SH-SY5Y (cell line): ENCODE results near the gene MBP.

Source experiments
- GATA2 ChIP-seq: IDR thresholded peaks from 2 replicates; pipeline ENCODE4 v1.6.1; 2011; ENCODE audit warnings: mild to moderate bottlenecking, low read depth, low read length
- GATA3 ChIP-seq: IDR thresholded peaks from 2 replicates; pipeline ENCODE4 v1.6.1; 2011; ENCODE audit warnings: low read depth, mild to moderate bottlenecking, low read length, moderate library complexity

DNA sequence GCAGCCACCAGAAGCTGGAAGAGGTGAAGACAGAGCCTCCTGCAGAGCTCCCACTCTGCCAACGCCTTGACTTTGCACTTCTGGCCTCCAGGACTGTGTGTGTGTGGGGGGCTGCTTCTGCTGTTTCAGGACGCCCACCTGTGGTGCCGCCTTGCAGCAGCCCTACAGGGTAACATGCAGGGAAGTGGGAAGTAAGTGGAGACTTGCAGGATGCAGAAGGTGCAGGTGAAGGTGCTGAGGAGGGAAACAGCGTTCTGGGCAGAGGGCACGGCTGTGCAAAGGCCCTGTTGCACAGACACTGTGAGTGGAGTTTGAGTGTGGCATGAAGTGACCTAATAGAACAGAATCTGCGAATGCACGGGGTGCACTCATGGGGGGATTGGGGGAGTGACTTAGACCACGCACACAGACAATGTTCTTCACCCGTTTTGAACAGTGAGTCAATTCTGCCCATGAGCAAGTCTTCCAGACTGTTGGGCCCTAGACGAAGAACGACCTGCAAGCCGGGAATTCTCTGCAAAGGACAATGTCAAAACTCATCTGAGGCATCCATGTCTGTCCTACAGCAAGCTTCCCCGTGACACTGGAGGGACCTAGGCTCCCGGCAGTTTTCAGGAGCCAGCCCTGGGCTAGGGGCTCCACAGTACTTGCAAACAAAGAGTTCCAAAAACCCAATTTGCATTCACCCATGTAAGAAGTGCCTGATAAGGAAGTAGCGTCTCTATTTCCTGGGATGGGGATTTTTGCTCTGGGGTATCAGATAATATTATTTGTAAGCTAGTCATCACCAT is 19.0 kb downstream of the MBP start:
- TF ChIP-seq GATA2, result no peak
- TF ChIP-seq GATA3, result no peak
